ENCODE measurements around the gene INPP5A. TPM values are rescaled to one million over a fixed set of nuclear protein-coding genes. Genes with fewer than 3 reads are reported as not detected.
"Not testable (repeated sequence)": the region's sequence is repeated elsewhere in the genome, so short reads cannot be mapped to it uniquely, and the experiment has no call there.

The INPP5A gene
- total RNA-seq, 4 donors from 2014 or later: 16.9 to 58.2 (median 29.5) TPM

- no peaks in the 10 kb centered on the region for H3K9me3 ChIP-seq
- no peak for DNase-seq
- TF ChIP-seq POLR2A (IDR thresholded peaks at IDR 0.05): no peak
- TF ChIP-seq, protein P1, sequence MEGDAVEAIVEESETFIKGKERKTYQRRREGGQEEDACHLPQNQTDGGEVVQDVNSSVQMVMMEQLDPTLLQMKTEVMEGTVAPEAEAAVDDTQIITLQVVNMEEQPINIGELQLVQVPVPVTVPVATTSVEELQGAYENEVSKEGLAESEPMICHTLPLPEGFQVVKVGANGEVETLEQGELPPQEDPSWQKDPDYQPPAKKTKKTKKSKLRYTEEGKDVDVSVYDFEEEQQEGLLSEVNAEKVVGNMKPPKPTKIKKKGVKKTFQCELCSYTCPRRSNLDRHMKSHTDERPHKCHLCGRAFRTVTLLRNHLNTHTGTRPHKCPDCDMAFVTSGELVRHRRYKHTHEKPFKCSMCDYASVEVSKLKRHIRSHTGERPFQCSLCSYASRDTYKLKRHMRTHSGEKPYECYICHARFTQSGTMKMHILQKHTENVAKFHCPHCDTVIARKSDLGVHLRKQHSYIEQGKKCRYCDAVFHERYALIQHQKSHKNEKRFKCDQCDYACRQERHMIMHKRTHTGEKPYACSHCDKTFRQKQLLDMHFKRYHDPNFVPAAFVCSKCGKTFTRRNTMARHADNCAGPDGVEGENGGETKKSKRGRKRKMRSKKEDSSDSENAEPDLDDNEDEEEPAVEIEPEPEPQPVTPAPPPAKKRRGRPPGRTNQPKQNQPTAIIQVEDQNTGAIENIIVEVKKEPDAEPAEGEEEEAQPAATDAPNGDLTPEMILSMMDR (IDR thresholded peaks at IDR 0.05): no peak
- H3K27me3 ChIP-seq: no peaks in the 10 kb centered on the region
- no peak overlapping the region for H3K27ac ChIP-seq
- H3K4me1 ChIP-seq: no peaks in the 10 kb centered on the region
- intact Hi-C loops (cut with DNase I): no loop called here
- no peak overlapping the region for H3K4me3 ChIP-seq
- no peaks in the 10 kb centered on the region for H3K36me3 ChIP-seq
- WGBS, 2 donors: 100% methylated on average over 1 of the region's 4 CpGs; no CpG with 5 or more reads in 1 of the 2 donors
Observed at GRCh38 chr10:132677096-132677472, 139.5 kb downstream of the INPP5A start.

DNA sequence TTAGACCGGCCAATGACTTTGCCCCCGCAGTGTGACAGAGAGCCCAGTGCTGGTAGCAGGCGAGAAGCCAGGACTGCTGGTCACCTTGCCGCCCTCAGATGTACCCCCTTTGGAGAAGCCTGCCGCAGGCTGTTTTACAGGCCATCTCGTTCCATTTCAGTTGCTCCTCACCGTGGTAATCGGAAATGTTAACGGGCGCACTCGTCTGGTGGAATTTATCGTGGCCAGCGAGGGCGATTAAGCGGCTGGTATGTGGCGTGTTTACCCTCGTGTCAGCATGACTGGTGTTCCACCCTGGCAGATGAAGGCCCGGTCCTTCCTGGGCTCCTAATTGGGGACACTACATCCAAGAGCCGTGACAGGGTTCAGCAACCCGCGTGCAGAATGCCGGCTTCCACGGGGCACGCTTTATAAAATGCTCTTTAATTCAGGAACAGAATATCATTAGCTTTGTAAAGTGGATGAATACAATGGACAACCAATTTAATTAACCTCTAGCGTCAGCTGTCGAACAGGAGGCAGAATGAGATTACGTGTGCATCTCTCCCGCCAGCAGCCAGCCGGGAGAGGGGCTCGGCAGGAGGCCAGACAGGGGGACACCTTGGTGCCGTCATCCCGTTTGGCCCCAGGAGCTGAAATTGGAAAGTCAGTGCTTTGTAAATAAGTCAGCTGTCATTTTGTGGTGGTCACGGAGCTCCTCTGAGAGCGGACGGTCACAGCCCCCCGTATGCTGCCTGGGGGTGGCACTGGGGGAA, 140.1 kb downstream of the INPP5A start:
- 88 to 92% methylated on average over 30 to 34 of the region's 36 CpGs for WGBS, 2 donors
- Histone ChIP-seq H3K4me3 (no peak overlapping the region), H3K36me3 (no peaks in the 10 kb centered on the region), H3K27ac (no peak overlapping the region), H3K4me1 (no peaks in the 10 kb centered on the region), H3K27me3 (no peaks in the 10 kb centered on the region), H3K9me3 (no peaks in the 10 kb centered on the region)
- TF ChIP-seq, protein P1 (IDR thresholded peaks at IDR 0.05): no peak
- no peak for TF ChIP-seq POLR2A (IDR thresholded peaks at IDR 0.05)
- intact Hi-C loops (cut with DNase I): no loop called here
- no peak for DNase-seq

- no peak for DNase-seq
- WGBS, 2 donors: 94 to 96% methylated on average over 7 of the region's 13 CpGs
- TF ChIP-seq POLR2A (IDR thresholded peaks at IDR 0.05): no peak
- TF ChIP-seq, protein P1 (IDR thresholded peaks at IDR 0.05): no peak
- Histone ChIP-seq H3K27ac (no peak overlapping the region), H3K4me3 (no peak overlapping the region), H3K4me1 (peaks cover 0 to under 1% (median 0%) of the 10 kb centered on the region in 3 donors), H3K9me3 (no peaks in the 10 kb centered on the region), H3K36me3 (no peaks in the 10 kb centered on the region), H3K27me3 (no peaks in the 10 kb centered on the region)
- intact Hi-C loops (cut with DNase I): no loop called here
Observed at GRCh38 chr10:132678436-132679216, 141.0 kb downstream of the INPP5A start.

DNA sequence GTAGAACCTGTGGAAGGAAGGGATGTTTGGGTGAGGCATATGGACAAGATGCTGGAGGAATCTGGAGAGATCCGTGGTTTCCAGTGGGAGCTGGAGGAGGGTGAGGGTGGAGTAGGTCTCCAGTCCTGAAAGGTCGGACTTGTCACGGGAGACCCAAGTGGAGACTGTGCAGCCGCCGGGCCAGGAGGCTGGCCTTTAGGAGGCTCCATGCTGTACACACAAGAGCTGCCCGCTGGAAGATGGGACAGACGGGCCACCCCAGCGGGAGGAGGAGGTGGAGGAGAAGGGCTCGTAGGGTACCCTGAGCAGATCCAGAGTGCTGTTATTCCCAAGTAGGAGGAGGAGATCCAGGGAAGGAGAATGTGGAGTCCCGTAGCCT, 141.6 kb downstream of the INPP5A start:
- no peak overlapping the region for H3K27ac ChIP-seq
- no peak overlapping the region for H3K4me3 ChIP-seq
- H3K9me3 ChIP-seq: no peaks in the 10 kb centered on the region
- no peaks in the 10 kb centered on the region for H3K36me3 ChIP-seq
- WGBS, 2 donors: 94 to 95% methylated on average over 9 to 10 of the region's 10 CpGs
- TF ChIP-seq POLR2A (IDR thresholded peaks at IDR 0.05): no peak
- TF ChIP-seq, protein P1 (IDR thresholded peaks at IDR 0.05): no peak
- no peaks in the 10 kb centered on the region for H3K27me3 ChIP-seq
- no peak for DNase-seq
- intact Hi-C loops (cut with DNase I): no loop called here
- H3K4me1 ChIP-seq: peaks cover 0 to 7% (median 0%) of the 10 kb centered on the region in 3 donors

DNA sequence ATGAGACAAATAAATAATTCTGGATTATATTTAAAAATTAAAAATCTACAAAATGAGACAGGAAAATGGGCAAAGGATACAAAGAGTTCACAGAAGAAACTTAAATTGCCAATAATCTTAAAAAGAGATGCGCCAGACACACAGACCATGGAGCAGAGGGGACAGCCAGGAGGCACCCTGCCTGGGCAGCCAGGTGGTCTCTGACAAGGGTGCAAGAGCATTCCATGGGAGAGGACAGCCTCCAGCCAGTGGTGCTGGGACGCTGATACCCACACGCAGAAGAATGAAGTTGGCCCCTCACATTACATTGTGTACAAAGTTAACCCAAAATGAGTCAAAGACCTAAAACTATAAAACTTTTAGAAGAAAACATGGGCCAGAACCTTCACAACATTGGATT, 142.1 kb downstream of the INPP5A start:
- Histone ChIP-seq H3K36me3 (no peaks in the 10 kb centered on the region), H3K9me3 (no peaks in the 10 kb centered on the region), H3K27ac (no peak overlapping the region), H3K4me1 (peaks cover 0 to 11% (median 1%) of the 10 kb centered on the region in 3 donors), H3K27me3 (no peaks in the 10 kb centered on the region), H3K4me3 (no peak overlapping the region)
- TF ChIP-seq, protein P1 (IDR thresholded peaks at IDR 0.05): no peak
- TF ChIP-seq POLR2A (IDR thresholded peaks at IDR 0.05): no peak
- DNase-seq: no peak
- WGBS, 2 donors: 95 to 98% methylated on average over 3 of the region's 3 CpGs
- intact Hi-C loops (cut with DNase I): no loop called here

DNA sequence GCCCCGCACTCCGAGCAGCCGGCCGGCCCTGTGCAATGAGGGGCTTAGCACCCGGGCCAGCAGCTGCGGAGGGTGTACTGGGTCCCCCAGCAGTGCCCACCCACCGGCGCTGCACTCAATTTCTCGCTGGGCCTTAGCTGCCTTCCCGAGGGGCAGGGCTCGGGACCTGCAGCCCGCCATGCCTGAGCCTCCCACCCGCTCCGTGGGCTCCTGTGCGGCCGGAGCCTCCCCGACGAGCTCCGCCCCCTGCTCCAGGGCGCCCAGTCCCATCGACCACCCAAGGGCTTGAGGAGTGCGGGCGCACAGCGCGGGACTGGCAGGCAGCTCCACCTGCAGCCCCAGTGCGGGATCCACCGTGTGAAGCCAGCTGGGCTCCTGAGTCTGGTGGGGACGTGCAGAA, 143.2 kb downstream of the INPP5A start:
- H3K36me3 ChIP-seq; DNase-seq; H3K27me3 ChIP-seq; H3K27ac ChIP-seq; H3K4me3 ChIP-seq; H3K9me3 ChIP-seq; intact Hi-C loops (cut with DNase I): not testable (repeated sequence)
- H3K4me1 ChIP-seq: peaks cover 0 to 22% (median 9%) of the 10 kb centered on the region in 3 donors
- WGBS, 2 donors: no CpG with 5 or more reads among the region's 28 CpGs
